ENCODE measurements around the gene ZBTB7C. TPM values are rescaled to one million over a fixed set of nuclear protein-coding genes. Genes with fewer than 3 reads are reported as not detected.

Gene ZBTB7C
- total and polyA plus RNA-seq, 2 of the 4 experiments (the other 2 are of a cell fraction): not detected

GRCh38 chr18:48278081-48278480, 131.1 kb downstream of the ZBTB7C start:
- H3K9me1 ChIP-seq (ENCODE audit: insufficient read depth, low read length): no peaks in the 10 kb centered on the region
- no peaks in the 10 kb centered on the region for H3K4me1 ChIP-seq (ENCODE audit: control insufficient read depth, insufficient read depth, low read length)
- H4K20me1 ChIP-seq (ENCODE audit: insufficient read depth, low read length): no peaks in the 10 kb centered on the region
- no peak overlapping the region for H2AK9ac ChIP-seq (replicated peaks; ENCODE audit: low read depth, low read length, poor library complexity)
- H3K27me3 ChIP-seq (ENCODE audit: control insufficient read depth, insufficient read depth, low read length): no peaks in the 10 kb centered on the region
- no peak overlapping the region for H4K5ac ChIP-seq (ENCODE audit: low read depth, low read length)
- H3K18ac ChIP-seq (ENCODE audit: low read depth, low read length): no peak overlapping the region
- H3K14ac ChIP-seq (replicated peaks; ENCODE audit: low read depth, low read length): no peak overlapping the region
- TF ChIP-seq CEBPB (IDR thresholded peaks at IDR 0.05; ENCODE audit: low read depth, low read length) (no peak), BHLHE40 (IDR thresholded peaks at IDR 0.05; ENCODE audit: low read depth, low read length) (no peak), POLR2A (IDR thresholded peaks at IDR 0.05; ENCODE audit: low read depth, low read length) (no peak), MAFK (IDR thresholded peaks at IDR 0.05; ENCODE audit: low read depth, low read length) (no peak), MAZ (IDR thresholded peaks at IDR 0.05; ENCODE audit: borderline replicate concordance, low read depth, low read length) (no peak), NFE2L2 (IDR thresholded peaks at IDR 0.05; ENCODE audit: low read depth, low read length) (no peak), ELK1 (IDR thresholded peaks at IDR 0.05; ENCODE audit: borderline replicate concordance, low read depth, low read length) (no peak), RCOR1 (IDR thresholded peaks at IDR 0.05; ENCODE audit: insufficient replicate concordance, low read length) (no peak), RAD21 (IDR thresholded peaks at IDR 0.05; ENCODE audit: low read length) (no peak), CHD1 (IDR thresholded peaks at IDR 0.05; ENCODE audit: low read depth, low read length) (no peak), RFX5 (IDR thresholded peaks at IDR 0.05; ENCODE audit: low read depth, low read length) (no peak), USF2 (IDR thresholded peaks at IDR 0.05; ENCODE audit: low read depth, low read length) (no peak), SMC3 (IDR thresholded peaks at IDR 0.05; ENCODE audit: low read depth, low read length) (no peak), FOS (IDR thresholded peaks at IDR 0.05; ENCODE audit: low read depth, low read length) (no peak), MXI1 (IDR thresholded peaks at IDR 0.05; ENCODE audit: borderline replicate concordance, low read depth, low read length) (no peak)
- TF ChIP-seq, protein P1, sequence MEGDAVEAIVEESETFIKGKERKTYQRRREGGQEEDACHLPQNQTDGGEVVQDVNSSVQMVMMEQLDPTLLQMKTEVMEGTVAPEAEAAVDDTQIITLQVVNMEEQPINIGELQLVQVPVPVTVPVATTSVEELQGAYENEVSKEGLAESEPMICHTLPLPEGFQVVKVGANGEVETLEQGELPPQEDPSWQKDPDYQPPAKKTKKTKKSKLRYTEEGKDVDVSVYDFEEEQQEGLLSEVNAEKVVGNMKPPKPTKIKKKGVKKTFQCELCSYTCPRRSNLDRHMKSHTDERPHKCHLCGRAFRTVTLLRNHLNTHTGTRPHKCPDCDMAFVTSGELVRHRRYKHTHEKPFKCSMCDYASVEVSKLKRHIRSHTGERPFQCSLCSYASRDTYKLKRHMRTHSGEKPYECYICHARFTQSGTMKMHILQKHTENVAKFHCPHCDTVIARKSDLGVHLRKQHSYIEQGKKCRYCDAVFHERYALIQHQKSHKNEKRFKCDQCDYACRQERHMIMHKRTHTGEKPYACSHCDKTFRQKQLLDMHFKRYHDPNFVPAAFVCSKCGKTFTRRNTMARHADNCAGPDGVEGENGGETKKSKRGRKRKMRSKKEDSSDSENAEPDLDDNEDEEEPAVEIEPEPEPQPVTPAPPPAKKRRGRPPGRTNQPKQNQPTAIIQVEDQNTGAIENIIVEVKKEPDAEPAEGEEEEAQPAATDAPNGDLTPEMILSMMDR (conservative IDR thresholded peaks at IDR 0.05; ENCODE audit: low read depth, low read length): no peak
- no peak overlapping the region for H3K27ac ChIP-seq (ENCODE audit: insufficient read depth, low read length)
- ChIA-PET CTCF (no interaction called here), POLR2A (ENCODE audit: unreplicated experiment) (no interaction called here)
- H2BK15ac ChIP-seq (ENCODE audit: low read depth, low read length): no peak overlapping the region
- no peak overlapping the region for H2BK5ac ChIP-seq (ENCODE audit: low read depth, low read length, poor library complexity, severe bottlenecking)
- intact Hi-C loops (cut with micrococcal nuclease): no loop called here
- no peak overlapping the region for H3K23ac ChIP-seq (ENCODE audit: low read depth, low read length)
- no TSS peak for BruUV-seq (replicated peaks)
- no peak overlapping the region for H3K4me2 ChIP-seq (ENCODE audit: low read depth, low read length)
- no peak overlapping the region for H2AK5ac ChIP-seq (ENCODE audit: low read depth, low read length)
- no peak overlapping the region for H2BK120ac ChIP-seq (ENCODE audit: low read depth, low read length)
- H2AFZ ChIP-seq (replicated peaks; ENCODE audit: low read length, poor library complexity): no peak overlapping the region
- ATAC-seq (ENCODE audit: low read depth) (no peak), DNase-seq (no peak)
- dilution Hi-C loops (cut with HindIII; ENCODE audit: low sequenced_read_pairs, unreplicated experiment): no loop called here
- H2BK20ac ChIP-seq (ENCODE audit: low read depth, low read length): no peak overlapping the region
- in situ Hi-C loops (cut with MboI; ENCODE audit: low sequenced_read_pairs): no loop called here
- H3K4me3 ChIP-seq (ENCODE audit: insufficient read depth, low read depth, low read length): no peak overlapping the region
- H4K91ac ChIP-seq (ENCODE audit: insufficient read depth, low read depth, low read length): no peak overlapping the region
- WGBS, 2 experiments (ENCODE audit: extremely low coverage in 2 of 2, insufficient read length in 1 of 2): no CpG with 5 or more reads among the region's 2 CpGs
- no peak overlapping the region for H3K56ac ChIP-seq (ENCODE audit: extremely low read depth, insufficient read depth, low read length)
- H3K79me1 ChIP-seq (ENCODE audit: low read depth in 1 of 2, low read length in 2 of 2): no peaks in the 10 kb centered on the region
- no peak overlapping the region for H3K4ac ChIP-seq (ENCODE audit: low read depth, low read length)
- no peaks in the 10 kb centered on the region for H3K36me3 ChIP-seq (ENCODE audit: control insufficient read depth, insufficient read depth, low read length)
- H4K8ac ChIP-seq (ENCODE audit: low read depth in 2 of 2, low read length in 2 of 2): no peak overlapping the region
- no peak overlapping the region for H3K9ac ChIP-seq (ENCODE audit: low read depth, low read length)
- H3K9me3 ChIP-seq (ENCODE audit: control insufficient read depth, insufficient read depth, low read length): no peaks in the 10 kb centered on the region
